Neural cell (in vitro differentiated cells): ENCODE data around the gene PAK1. TPM values are rescaled to one million over a fixed set of nuclear protein-coding genes. Genes with fewer than 3 reads are reported as not detected.

Experiments
- H2AFZ ChIP-seq: fragments of 200-600, 300-800 bp; sonication (generic), shearing (Covaris generic); 2 replicates; pipeline ENCODE4 v1.6.0; 2014; ENCODE audit warnings: low read depth, mild to moderate bottlenecking, antibody characterized with exemption, low read length, moderate library complexity
- H3F3A ChIP-seq: fragments of 200-600 bp; shearing (Covaris generic); 2 replicates; pipeline ENCODE4 v1.6.1; 2016; ENCODE audit warnings: mild to moderate bottlenecking, moderate library complexity, mixed read lengths, antibody characterized with exemption, low read length; ENCODE audit not compliant: insufficient read depth, poor library complexity, severe bottlenecking
- H3K27ac ChIP-seq: fragments of 200-600, 300-800 bp; sonication (generic), shearing (Covaris generic); 2 replicates; pipeline ENCODE4 v1.5.1; 2014; ENCODE audit warnings: mild to moderate bottlenecking, low read length, moderate library complexity
- H3K27me3 ChIP-seq: fragments of 300-800, 200-600 bp; sonication (generic), shearing (Covaris generic); 2 replicates; pipeline ENCODE4 v1.6.0; 2014; ENCODE audit warnings: mild to moderate bottlenecking, low read depth, low read length, moderate library complexity; ENCODE audit not compliant: insufficient read depth
- H3K36me3 ChIP-seq: fragments of 300-800, 200-600 bp; sonication (generic), shearing (Covaris generic); 2 replicates; pipeline ENCODE4 v1.5.1; 2014; ENCODE audit warnings: mild to moderate bottlenecking, antibody characterized with exemption, low read length, moderate library complexity; ENCODE audit not compliant: insufficient read depth
- H3K4me2 ChIP-seq: fragments of 300-800, 200-600 bp; sonication (generic), shearing (Covaris generic); 2 replicates; pipeline ENCODE4 v1.6.0; 2014; ENCODE audit warnings: mild to moderate bottlenecking, low read length
- H3K4me3 ChIP-seq: fragments of 300-800, 200-600 bp; sonication (generic), shearing (Covaris generic); 2 replicates; pipeline ENCODE4 v1.5.1; 2014; ENCODE audit warnings: mild to moderate bottlenecking, low read length, moderate library complexity
- H3K79me2 ChIP-seq: fragments of 200-600 bp; shearing (Covaris generic); replicated peaks from 2 replicates; pipeline ENCODE4 v1.6.0; 2014; ENCODE audit warnings: mild to moderate bottlenecking, low read length, moderate library complexity; ENCODE audit not compliant: insufficient read depth
- H3K9ac ChIP-seq: fragments of 300-800, 200-600 bp; sonication (generic), shearing (Covaris generic); 2 replicates; pipeline ENCODE4 v1.6.1; 2016; ENCODE audit warnings: mild to moderate bottlenecking, low read length, mixed read lengths
- H3K9me2 ChIP-seq: fragments of 200-600 bp; shearing (Covaris generic); 2 replicates; pipeline ENCODE4 v1.6.1; 2016; ENCODE audit warnings: mild to moderate bottlenecking, low read length, mixed read lengths; ENCODE audit not compliant: insufficient read depth
- H3K9me3 ChIP-seq: fragments of 200-600, 300-800 bp; sonication (generic), shearing (Covaris generic); 2 replicates; pipeline ENCODE4 v1.6.1; 2016; ENCODE audit warnings: mild to moderate bottlenecking, mixed run types, low read length, moderate library complexity, mixed read lengths
- H4K20me1 ChIP-seq: fragments of 200-600 bp; shearing (Covaris generic); 2 replicates; pipeline ENCODE4 v1.6.1; 2016; ENCODE audit warnings: mild to moderate bottlenecking, mixed run types; ENCODE audit not compliant: insufficient read depth
- EP300 ChIP-seq: fragments of 450-650 bp; conservative IDR thresholded peaks from 2 replicates; pipeline ENCODE4 v1.6.1; 2014; ENCODE audit warnings: antibody characterized with exemption, mild to moderate bottlenecking, moderate library complexity; ENCODE audit not compliant: poor library complexity, severe bottlenecking
- EZH2 ChIP-seq: fragments of 200-600, 300-800 bp; shearing (Covaris generic), sonication (generic); IDR thresholded peaks from 2 replicates; pipeline ENCODE4 v1.6.1; 2014; ENCODE audit warnings: antibody characterized with exemption, low read length, borderline replicate concordance, mild to moderate bottlenecking; ENCODE audit not compliant: insufficient read depth, poor library complexity, severe bottlenecking
- MXI1 ChIP-seq: fragments of 450-650 bp; conservative IDR thresholded peaks from 2 replicates; pipeline ENCODE4 v1.6.1; 2014; ENCODE audit warnings: antibody characterized with exemption, mild to moderate bottlenecking; ENCODE audit not compliant: poor library complexity, severe bottlenecking
- POLR2AphosphoS5 ChIP-seq: IDR thresholded peaks from 2 replicates; pipeline ENCODE4 v1.6.1; 2012
- RAD21 ChIP-seq: fragments of 450-650 bp; conservative IDR thresholded peaks from 2 replicates; pipeline ENCODE4 v1.6.1; 2014; ENCODE audit warnings: antibody characterized with exemption, mild to moderate bottlenecking, moderate library complexity
- SMC3 ChIP-seq: fragments of 450-650 bp; conservative IDR thresholded peaks from 2 replicates; pipeline ENCODE4 v1.6.1; 2014; ENCODE audit warnings: antibody characterized with exemption, mild to moderate bottlenecking, moderate library complexity; ENCODE audit not compliant: poor library complexity
- TAF1 ChIP-seq: IDR thresholded peaks from 2 replicates; pipeline ENCODE4 v1.6.1; 2012; ENCODE audit warnings: low read depth
- polyA plus RNA-seq: library from polyadenylated mRNA; depleted of rRNA; stranded (reverse); fragments of >200 nt; gene quantifications from 2 replicates; pipeline ENCODE4 v1.2.3, GENCODE V29; 2014
- TF ChIP-seq, protein P1 (sequence below): IDR thresholded peaks from 2 replicates; pipeline ENCODE4 v1.6.1; 2012; ENCODE audit warnings: borderline replicate concordance
- TF ChIP-seq, protein P2 (sequence below): fragments of 450-650 bp; IDR thresholded peaks from 2 replicates; pipeline ENCODE4 v1.5.1; 2014; ENCODE audit warnings: antibody characterized with exemption, mild to moderate bottlenecking, moderate library complexity; ENCODE audit not compliant: poor library complexity, severe bottlenecking

Gene PAK1
- polyA plus RNA-seq, 1 donor from 2014 or later = 65.2 TPM

DNA sequence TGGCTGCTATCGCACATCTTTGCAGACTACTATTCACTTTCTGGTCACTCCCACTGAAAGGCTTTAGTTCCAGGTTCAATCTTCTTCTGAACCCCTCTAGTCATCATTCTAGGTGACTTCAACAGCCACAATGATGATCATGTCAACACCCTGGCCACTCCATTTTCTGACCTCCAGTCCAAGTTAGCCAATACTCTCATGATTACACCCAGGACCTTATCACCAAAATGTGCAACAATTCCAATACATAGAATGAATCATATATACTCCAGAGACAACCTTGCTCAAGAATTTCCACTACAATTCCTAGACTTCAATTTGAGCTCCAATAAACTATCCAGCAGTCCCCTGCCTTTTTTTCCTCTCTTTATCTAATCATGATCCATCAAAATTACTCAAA, 70.7 kb downstream of the PAK1 start:
- Histone ChIP-seq H3K27me3 (no peaks in the 10 kb centered on the region), H3K79me2 (peaks cover 13% of the 10 kb centered on the region), H3K36me3 (no peaks in the 10 kb centered on the region), H2AFZ (no peak overlapping the region), H3F3A (no peaks in the 10 kb centered on the region), H4K20me1 (no peaks in the 10 kb centered on the region), H3K27ac (no peak overlapping the region), H3K9me2 (no peaks in the 10 kb centered on the region), H3K9ac (no peak overlapping the region), H3K9me3 (no peaks in the 10 kb centered on the region), H3K4me2 (no peak overlapping the region), H3K4me3 (no peak overlapping the region)
- TF ChIP-seq POLR2AphosphoS5 (no peak), TAF1 (no peak)

DNA sequence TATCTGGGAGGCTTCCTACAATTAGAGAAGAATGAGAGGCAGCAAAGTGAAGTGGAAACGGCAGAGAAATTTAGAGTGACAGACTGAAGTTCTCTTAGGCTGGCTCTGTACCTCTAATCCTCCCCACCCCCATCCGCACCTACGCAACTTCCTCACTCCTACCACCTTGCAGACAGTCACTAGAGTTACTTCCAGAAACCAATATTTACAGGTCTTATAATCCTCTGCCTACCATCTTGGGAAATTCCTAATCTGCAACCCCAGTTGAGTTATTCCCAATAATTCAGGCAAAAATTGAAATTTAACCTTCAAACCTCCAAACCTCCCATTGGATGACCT, 71.7 kb downstream of the PAK1 start:
- Histone ChIP-seq H3K9me3 (no peaks in the 10 kb centered on the region), H3K4me2 (no peak overlapping the region), H3K4me3 (no peak overlapping the region), H3K27me3 (no peaks in the 10 kb centered on the region), H2AFZ (no peak overlapping the region), H3K36me3 (no peaks in the 10 kb centered on the region), H3F3A (no peaks in the 10 kb centered on the region), H3K9me2 (no peaks in the 10 kb centered on the region), H3K9ac (no peak overlapping the region), H3K79me2 (peaks cover 13% of the 10 kb centered on the region), H3K27ac (no peak overlapping the region), H4K20me1 (no peaks in the 10 kb centered on the region)
- TF ChIP-seq POLR2AphosphoS5 (no peak), RAD21 (no peak), EZH2 (no peak)

- Histone ChIP-seq H3K36me3 (no peaks in the 10 kb centered on the region), H3K9ac (no peak overlapping the region), H2AFZ (no peak overlapping the region), H4K20me1 (no peaks in the 10 kb centered on the region), H3K4me2 (no peak overlapping the region), H3K9me3 (no peaks in the 10 kb centered on the region), H3K4me3 (no peak overlapping the region), H3K9me2 (no peaks in the 10 kb centered on the region), H3K27ac (no peak overlapping the region), H3K79me2 (peaks cover 13% of the 10 kb centered on the region), H3K27me3 (no peaks in the 10 kb centered on the region), H3F3A (no peaks in the 10 kb centered on the region)
- no peak for TF ChIP-seq TAF1
- TF ChIP-seq, protein P1, sequence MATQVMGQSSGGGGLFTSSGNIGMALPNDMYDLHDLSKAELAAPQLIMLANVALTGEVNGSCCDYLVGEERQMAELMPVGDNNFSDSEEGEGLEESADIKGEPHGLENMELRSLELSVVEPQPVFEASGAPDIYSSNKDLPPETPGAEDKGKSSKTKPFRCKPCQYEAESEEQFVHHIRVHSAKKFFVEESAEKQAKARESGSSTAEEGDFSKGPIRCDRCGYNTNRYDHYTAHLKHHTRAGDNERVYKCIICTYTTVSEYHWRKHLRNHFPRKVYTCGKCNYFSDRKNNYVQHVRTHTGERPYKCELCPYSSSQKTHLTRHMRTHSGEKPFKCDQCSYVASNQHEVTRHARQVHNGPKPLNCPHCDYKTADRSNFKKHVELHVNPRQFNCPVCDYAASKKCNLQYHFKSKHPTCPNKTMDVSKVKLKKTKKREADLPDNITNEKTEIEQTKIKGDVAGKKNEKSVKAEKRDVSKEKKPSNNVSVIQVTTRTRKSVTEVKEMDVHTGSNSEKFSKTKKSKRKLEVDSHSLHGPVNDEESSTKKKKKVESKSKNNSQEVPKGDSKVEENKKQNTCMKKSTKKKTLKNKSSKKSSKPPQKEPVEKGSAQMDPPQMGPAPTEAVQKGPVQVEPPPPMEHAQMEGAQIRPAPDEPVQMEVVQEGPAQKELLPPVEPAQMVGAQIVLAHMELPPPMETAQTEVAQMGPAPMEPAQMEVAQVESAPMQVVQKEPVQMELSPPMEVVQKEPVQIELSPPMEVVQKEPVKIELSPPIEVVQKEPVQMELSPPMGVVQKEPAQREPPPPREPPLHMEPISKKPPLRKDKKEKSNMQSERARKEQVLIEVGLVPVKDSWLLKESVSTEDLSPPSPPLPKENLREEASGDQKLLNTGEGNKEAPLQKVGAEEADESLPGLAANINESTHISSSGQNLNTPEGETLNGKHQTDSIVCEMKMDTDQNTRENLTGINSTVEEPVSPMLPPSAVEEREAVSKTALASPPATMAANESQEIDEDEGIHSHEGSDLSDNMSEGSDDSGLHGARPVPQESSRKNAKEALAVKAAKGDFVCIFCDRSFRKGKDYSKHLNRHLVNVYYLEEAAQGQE = no peak
- TF ChIP-seq EP300 = no peak
- TF ChIP-seq EZH2 = no peak
- no peak for TF ChIP-seq SMC3
- no peak for TF ChIP-seq POLR2AphosphoS5
- TF ChIP-seq, protein P2, sequence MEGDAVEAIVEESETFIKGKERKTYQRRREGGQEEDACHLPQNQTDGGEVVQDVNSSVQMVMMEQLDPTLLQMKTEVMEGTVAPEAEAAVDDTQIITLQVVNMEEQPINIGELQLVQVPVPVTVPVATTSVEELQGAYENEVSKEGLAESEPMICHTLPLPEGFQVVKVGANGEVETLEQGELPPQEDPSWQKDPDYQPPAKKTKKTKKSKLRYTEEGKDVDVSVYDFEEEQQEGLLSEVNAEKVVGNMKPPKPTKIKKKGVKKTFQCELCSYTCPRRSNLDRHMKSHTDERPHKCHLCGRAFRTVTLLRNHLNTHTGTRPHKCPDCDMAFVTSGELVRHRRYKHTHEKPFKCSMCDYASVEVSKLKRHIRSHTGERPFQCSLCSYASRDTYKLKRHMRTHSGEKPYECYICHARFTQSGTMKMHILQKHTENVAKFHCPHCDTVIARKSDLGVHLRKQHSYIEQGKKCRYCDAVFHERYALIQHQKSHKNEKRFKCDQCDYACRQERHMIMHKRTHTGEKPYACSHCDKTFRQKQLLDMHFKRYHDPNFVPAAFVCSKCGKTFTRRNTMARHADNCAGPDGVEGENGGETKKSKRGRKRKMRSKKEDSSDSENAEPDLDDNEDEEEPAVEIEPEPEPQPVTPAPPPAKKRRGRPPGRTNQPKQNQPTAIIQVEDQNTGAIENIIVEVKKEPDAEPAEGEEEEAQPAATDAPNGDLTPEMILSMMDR = no peak
- no peak for TF ChIP-seq MXI1
- no peak for TF ChIP-seq RAD21
These were observed 72.2 kb downstream of the PAK1 start for GRCh38 chr11:77401486-77402217.
